Spleen (tissue), 7 donors: ENCODE measurements around the gene FES.

Experiments
- CTCF ChIP-seq, 11 experiments: fragments of 200-600 bp in 7 of 11; fragments of 450-650 bp in 4 of 11; sonication (generic) in 4 of 11; IDR thresholded peaks in 8 of 11; conservative IDR thresholded peaks in 3 of 11; 1 replicate in 7 of 11; 2 replicates in 4 of 11; pipeline versions ENCODE4 v1.4.0 to v1.8.0; 2016 to 2021; ENCODE audit warnings: antibody characterized with exemption in 11 of 11, inconsistent platforms in 4 of 11, mild to moderate bottlenecking in 1 of 11
- POLR2A ChIP-seq, 3 donors: fragments of 450-650 bp; IDR thresholded peaks; one replicate each; pipeline ENCODE4 v1.5.1; 2017; ENCODE audit warnings: antibody characterized with exemption in 3 of 3, mild to moderate bottlenecking in 1 of 3
- donor health status: DM: no; HTN: no; CAD: no; lungs with moderate emphysema.
- donor health status: DM: no; HTN: no; CAD: no.
- donor health status: DM: no; HTN: no; CAD: no.

- TF ChIP-seq CTCF (IDR thresholded peaks at IDR 0.05 in 8 of 11, conservative IDR thresholded peaks at IDR 0.05 in 3 of 11) (no peak), POLR2A (IDR thresholded peaks at IDR 0.05) (no peak)
These were observed 19.6 kb downstream of the FES start for GRCh38 chr15:90903733-90904536.
